Jurkat, Clone E6-1 (cell line): ENCODE data around the gene RHBDL3.

Experiments used
- DNase-seq: peaks from one replicate; pipeline ENCODE4 v3.0.0-alpha.2; 2011; ENCODE audit warnings: low read depth, low spot score
- H3K4me3 ChIP-seq: 2 replicates; pipeline ENCODE4 v1.5.1; 2011; ENCODE audit warnings: mild to moderate bottlenecking, low read length, control low read depth, moderate library complexity

RHBDL3 gene

DNA sequence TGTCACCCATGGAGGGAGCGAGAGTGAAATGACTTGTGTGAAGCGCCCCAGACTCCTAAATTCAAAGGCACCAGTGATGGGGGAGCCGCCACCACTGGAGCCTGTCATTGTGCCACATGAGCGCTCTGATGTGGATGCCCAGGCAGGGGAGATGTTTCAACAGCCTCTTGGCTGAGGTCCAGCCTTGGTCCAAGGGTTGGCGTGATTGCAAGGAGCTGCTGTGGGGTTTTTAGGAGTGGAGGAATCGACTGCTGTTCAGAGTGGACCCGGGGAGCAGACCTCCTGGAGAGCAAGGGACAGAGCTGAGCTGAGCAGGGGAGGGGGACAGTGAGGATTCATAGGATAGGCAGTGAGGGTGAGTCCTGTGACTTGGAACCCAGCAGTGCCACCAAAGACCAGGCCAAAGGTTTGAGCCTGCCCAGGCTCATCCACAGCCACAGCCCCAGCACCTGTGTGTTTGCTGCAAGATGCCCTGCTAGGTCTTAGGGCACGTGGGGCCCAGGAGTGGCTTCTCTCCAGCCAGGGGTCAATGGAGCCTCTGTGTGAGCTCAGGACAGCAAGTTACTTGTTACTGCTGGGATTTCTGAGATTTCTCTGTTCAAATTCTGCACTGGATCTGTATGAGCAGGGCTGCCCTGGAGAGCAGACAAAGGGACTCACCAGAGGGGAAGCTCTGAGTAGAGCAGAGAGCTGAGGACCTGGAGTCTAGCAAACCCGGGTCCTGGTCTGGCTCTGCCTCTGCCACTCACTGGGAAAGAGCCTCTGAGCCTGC lies 20.3 kb downstream of the RHBDL3 start:
- no peak overlapping the region for H3K4me3 ChIP-seq
- DNase-seq = no peak

DNA sequence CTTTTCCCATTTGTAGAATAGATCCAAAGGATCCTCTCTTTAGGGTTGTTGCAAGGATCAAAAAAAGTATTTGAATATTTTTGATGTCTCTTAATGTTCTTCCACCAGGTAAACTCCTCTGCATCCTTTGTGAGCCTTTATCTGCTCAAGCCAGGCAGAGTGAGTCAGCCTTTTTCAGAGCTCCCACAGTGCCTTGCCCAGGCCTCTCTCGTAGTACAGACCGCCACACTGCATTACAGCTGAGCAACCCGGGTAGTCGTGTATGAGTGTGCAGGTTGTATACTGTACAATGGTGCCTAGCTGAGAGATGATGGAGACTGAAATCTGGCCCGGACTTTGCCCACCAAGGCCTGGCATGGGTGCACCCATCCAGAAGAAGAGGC lies 20.9 kb downstream of the RHBDL3 start:
- DNase-seq = no peak
- H3K4me3 ChIP-seq = no peak overlapping the region

DNA sequence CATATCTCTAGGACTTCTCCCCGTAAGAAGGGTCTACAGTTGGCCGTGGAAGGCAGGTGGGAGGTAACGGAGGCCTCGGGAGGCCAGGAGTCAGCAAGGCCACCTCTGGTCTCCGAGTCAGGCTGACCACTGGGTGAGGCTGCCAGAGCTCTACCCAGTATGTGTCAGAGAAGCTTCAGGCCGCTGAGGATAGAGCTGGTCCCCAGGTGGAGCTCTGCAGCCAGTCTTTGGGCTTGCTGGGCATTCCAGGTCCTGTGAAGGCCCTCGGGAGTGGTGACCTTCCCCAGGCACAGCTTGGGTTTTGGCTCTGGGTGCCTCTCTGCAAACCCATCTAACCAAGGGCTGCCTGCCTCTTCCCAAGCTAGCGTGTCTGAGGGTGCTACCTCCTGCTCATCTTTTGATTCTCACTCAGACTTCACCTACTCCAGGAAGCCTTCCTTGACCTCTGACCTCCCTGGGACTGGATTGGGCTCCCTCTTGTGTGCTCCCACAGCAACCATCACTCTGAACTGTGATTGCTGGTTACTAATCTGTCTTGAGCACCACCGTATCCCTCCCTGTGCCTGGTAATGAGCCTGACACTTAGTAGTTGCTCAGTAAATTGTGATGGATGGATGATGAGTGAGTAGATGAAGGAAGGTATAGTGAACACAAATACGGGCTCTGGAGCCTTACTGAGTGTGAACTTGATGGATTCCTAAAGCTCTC lies 22.3 kb downstream of the RHBDL3 start:
- no peak overlapping the region for H3K4me3 ChIP-seq
- no peak for DNase-seq

DNA sequence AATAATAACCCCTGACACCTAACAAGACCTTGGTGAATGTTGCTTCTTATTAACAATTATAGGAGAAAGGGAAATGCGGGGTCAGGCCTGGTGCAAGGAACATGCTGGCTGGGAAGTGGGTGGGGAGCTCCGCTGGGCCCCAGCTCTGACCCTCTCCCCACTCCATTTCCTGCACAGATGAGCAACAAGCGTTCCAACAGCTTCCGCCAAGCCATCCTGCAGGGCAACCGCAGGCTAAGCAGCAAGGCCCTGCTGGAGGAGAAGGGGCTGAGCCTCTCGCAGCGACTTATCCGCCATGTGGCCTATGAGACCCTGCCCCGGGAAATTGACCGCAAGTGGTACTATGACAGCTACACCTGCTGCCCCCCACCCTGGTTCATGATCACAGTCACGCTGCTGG lies 23.0 kb downstream of the RHBDL3 start:
- no peak for DNase-seq
- no peak overlapping the region for H3K4me3 ChIP-seq

- no peak overlapping the region for H3K4me3 ChIP-seq
- no peak for DNase-seq
These were observed 23.9 kb downstream of the RHBDL3 start for GRCh38 chr17:32289471-32290070.

DNA sequence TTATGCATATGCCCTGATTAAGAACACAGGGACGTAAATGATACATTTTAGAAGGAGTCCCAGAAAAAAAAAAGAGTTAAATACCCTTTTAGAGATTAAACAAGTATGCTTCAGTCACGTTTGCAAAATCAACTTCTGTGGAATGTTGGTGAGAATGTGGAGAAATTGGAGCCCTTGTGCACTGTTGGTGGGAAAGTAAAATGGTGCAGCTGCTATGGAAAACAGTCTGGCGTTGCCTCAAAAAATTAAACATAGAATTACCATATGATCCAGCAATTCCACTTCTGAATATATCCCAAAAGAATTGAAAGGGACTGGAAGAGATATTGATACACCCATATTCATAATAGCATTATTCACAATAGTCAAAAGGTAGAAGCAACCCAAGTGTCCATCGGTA lies 26.5 kb downstream of the RHBDL3 start:
- DNase-seq = no peak
- no peak overlapping the region for H3K4me3 ChIP-seq

- H3K4me3 ChIP-seq = no peak overlapping the region
- no peak for DNase-seq
These were observed 31.8 kb downstream of the RHBDL3 start for GRCh38 chr17:32297424-32297823.

GRCh38 chr17:32297860-32298259 lies 32.2 kb downstream of the RHBDL3 start:
- no peak for DNase-seq
- no peak overlapping the region for H3K4me3 ChIP-seq

GRCh38 chr17:32298298-32298697 lies 32.7 kb downstream of the RHBDL3 start:
- H3K4me3 ChIP-seq = no peak overlapping the region
- DNase-seq = no peak

GRCh38 chr17:32298721-32299579 lies 33.3 kb downstream of the RHBDL3 start:
- DNase-seq = no peak
- H3K4me3 ChIP-seq = no peak overlapping the region

DNA sequence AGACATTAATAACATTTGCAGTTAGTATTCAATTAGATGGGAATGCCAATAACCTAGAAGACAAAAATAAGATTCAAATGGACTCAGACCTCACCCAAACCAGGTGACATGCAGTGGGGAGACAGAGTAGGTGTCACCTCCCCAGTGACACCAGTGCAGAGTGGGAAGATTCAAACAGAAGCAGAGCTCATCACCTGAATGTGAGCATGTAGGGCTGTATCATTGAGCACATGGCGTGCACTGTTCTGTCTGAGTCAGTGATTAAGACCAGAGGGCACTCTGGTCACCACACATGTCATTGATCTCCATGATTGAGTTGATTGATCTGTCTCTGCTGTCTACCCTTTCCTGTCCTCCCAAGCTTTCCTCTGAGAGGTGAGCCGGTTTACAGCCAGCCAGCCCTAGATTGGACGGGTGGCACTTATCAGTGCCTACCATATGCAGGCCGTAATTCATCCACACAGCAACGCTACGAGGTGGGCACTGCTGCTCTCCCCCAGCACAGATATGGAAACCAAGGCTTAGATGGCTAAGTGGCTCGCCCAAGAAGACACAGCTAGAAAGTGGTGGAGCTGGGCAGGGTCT lies 34.0 kb downstream of the RHBDL3 start:
- no peak overlapping the region for H3K4me3 ChIP-seq
- no peak for DNase-seq

DNA sequence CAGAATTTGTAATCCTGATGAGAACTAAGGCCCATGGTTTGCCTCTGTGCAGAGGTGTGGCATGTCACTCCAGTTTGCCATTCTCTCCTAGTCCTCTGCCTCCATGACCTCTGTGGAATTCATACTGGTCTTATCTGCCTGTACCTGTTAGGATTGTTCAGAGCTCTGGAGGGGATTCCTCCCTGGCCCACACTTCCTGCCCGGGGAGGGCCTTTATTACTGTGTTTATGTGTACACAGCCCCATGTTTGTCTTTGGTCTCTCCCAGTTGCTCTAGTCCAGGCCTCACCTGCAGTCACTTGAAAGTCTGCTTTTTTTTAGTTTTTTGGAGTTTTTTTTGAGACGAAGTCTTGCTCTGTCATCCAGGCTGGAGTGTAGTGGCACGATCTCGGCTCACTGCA lies 36.4 kb downstream of the RHBDL3 start:
- H3K4me3 ChIP-seq = no peak overlapping the region
- no peak for DNase-seq

- no peak overlapping the region for H3K4me3 ChIP-seq
- no peak for DNase-seq
These were observed 37.4 kb downstream of the RHBDL3 start for GRCh38 chr17:32302860-32303649.

GRCh38 chr17:32303781-32304288 lies 38.2 kb downstream of the RHBDL3 start:
- DNase-seq = no peak
- no peak overlapping the region for H3K4me3 ChIP-seq

GRCh38 chr17:32305049-32305448 lies 39.4 kb downstream of the RHBDL3 start:
- no peak overlapping the region for H3K4me3 ChIP-seq
- no peak for DNase-seq

DNA sequence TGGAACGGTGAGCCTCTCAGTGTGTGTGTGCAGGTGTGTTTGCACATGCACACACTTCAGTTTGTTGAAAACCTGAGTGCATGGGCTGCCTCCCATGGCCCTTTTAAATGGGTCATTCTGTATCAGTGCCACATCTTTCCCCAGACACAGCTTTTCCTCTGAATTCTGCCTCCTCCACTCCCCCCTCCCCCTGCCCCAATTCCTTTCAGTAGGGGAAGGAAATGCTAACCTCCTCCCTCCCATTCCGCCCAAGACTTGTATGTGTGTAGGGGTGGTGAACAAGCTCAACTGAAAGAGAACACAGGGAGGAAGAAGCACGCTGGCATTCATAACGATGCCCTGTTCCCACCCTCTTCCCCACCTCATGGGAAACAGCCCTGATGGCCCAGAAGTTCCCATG lies 42.0 kb downstream of the RHBDL3 start:
- no peak for DNase-seq
- H3K4me3 ChIP-seq = no peak overlapping the region

DNA sequence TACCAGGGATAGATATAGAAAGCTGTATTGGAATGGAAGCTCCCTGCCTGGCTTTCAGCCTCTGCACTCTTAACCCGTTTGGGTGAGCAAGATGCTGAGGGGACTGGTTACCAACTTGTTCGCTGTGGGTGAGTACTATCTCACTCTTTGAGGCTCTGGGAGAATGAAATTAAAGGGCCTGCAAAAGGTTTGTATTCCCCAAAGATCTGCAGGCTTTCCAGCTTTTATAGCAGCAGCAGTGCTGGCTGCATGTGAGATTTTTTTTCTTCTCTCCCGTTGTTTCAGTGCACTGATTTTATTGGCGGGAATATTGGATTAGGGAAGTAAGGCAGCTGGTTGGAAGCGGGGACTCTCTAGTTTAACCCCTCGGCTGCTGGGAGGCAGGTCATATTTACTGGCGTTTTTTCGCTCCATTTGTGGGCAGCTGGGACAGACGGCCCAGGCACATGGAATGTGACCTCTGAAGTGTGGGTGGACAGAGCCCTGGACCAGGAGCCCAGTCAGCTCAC lies 45.5 kb downstream of the RHBDL3 start:
- H3K4me3 ChIP-seq = no peak overlapping the region
- no peak for DNase-seq

GRCh38 chr17:32314636-32315035 lies 49.0 kb downstream of the RHBDL3 start:
- no peak overlapping the region for H3K4me3 ChIP-seq
- DNase-seq = no peak
